HG02759 (cell line): Measurements from ENCODE around the gene LILRB4.
"Not testable (repeated sequence)": the region's sequence is repeated elsewhere in the genome, so short reads cannot be mapped to it uniquely, and the experiment has no call there.

ENCODE experiments used
- ATAC-seq: cut with Tn5 transposase; IDR thresholded peaks from one replicate; pipeline ENCODE4 v1.9.1; 2021; ENCODE audit warnings: mild to moderate bottlenecking, moderate library complexity; ENCODE audit not compliant: unreplicated experiment

The LILRB4 gene

GRCh38 chr19:54662730-54663129 lies at the start of gene LILRB4:
Gene LILRB4, plus strand, starts transcription at chr19:54662985. Its CDS starts 49 bp downstream, at chr19:54663034.
- ATAC-seq = no peak

- ATAC-seq = no peak
These were observed 48.1 kb upstream of the LILRB4 start for GRCh38 chr19:54614726-54615125.

- peak; percentile 42 for ATAC-seq
These were observed 46.7 kb upstream of the LILRB4 start for GRCh38 chr19:54616057-54616456.

- peak; percentile 87 for ATAC-seq
These were observed 45.8 kb upstream of the LILRB4 start for GRCh38 chr19:54616821-54617560.

- ATAC-seq = no peak
These were observed 42.3 kb upstream of the LILRB4 start for GRCh38 chr19:54620464-54620863.

GRCh38 chr19:54622431-54622830 lies 40.4 kb upstream of the LILRB4 start:
- no peak for ATAC-seq

GRCh38 chr19:54624234-54624633 lies 38.6 kb upstream of the LILRB4 start:
- not testable (repeated sequence) for ATAC-seq

GRCh38 chr19:54624934-54625730 lies 37.7 kb upstream of the LILRB4 start:
- not testable (repeated sequence) for ATAC-seq

- no peak for ATAC-seq
These were observed 36.0 kb upstream of the LILRB4 start for GRCh38 chr19:54626757-54627156.

GRCh38 chr19:54627912-54628311 lies 34.9 kb upstream of the LILRB4 start:
- ATAC-seq = not testable (repeated sequence)

GRCh38 chr19:54630262-54630661 lies 32.5 kb upstream of the LILRB4 start, which contains the start of gene LILRB1:
Gene LILRB1, plus strand, starts transcription at chr19:54630484. Its CDS starts 590 bp downstream, at chr19:54631074.
- ATAC-seq = not testable (repeated sequence)

GRCh38 chr19:54630782-54631181 lies 32.0 kb upstream of the LILRB4 start:
- ATAC-seq = no peak

GRCh38 chr19:54631489-54632337 lies 31.1 kb upstream of the LILRB4 start:
- not testable (repeated sequence) for ATAC-seq

GRCh38 chr19:54632517-54632916 lies 30.3 kb upstream of the LILRB4 start:
- not testable (repeated sequence) for ATAC-seq

- no peak for ATAC-seq
These were observed 29.4 kb upstream of the LILRB4 start for GRCh38 chr19:54633401-54633800.

GRCh38 chr19:54636081-54636480 lies 26.7 kb upstream of the LILRB4 start:
- not testable (repeated sequence) for ATAC-seq

GRCh38 chr19:54638683-54639082 lies 24.1 kb upstream of the LILRB4 start:
- ATAC-seq = no peak

GRCh38 chr19:54642953-54643352 lies 19.8 kb upstream of the LILRB4 start:
- ATAC-seq = not testable (repeated sequence)

GRCh38 chr19:54643583-54643982 lies 19.2 kb upstream of the LILRB4 start:
- not testable (repeated sequence) for ATAC-seq

GRCh38 chr19:54644056-54644455 lies 18.7 kb upstream of the LILRB4 start:
- no peak for ATAC-seq

GRCh38 chr19:54646331-54646841 lies 16.4 kb upstream of the LILRB4 start:
- no peak for ATAC-seq
